DOHH2 (cell line): ENCODE results near the gene AGTPBP1.

Experiments
- CTCF ChIP-seq: fragments of 200-600 bp; sonication (generic); IDR thresholded peaks from one replicate; pipeline ENCODE4 v1.5.1; 2014; ENCODE audit warnings: antibody characterized with exemption, mild to moderate bottlenecking, low read depth, low read length; ENCODE audit not compliant: poor library complexity, severe bottlenecking
- EZH2phosphoT487 ChIP-seq: fragments of 200-600 bp; sonication (generic); IDR thresholded peaks from 2 replicates; pipeline ENCODE4 v1.6.1; 2017; ENCODE audit warnings: borderline replicate concordance, mild to moderate bottlenecking, antibody characterized with exemption, low read length, moderate library complexity, mixed read lengths

DNA sequence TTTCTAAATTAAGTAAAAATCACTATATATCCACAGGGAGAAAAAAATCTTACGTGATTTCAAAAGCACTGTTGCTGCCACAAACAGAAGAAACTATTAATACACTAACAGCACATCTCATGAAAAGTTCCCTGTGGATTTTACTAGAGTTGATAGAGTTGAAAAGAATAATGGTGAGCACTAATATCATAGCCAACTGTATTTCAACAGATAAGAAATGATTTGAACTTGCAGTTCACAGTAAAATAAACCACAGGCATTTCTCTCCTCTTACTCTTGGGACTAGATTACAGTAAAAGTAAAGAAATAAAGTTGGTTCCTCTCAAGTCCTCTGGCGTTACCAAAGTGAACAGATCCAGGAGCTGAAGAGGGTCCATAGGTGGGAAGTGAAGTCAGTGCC is 27.9 kb downstream of the AGTPBP1 start:
- TF ChIP-seq CTCF, result no peak
- TF ChIP-seq EZH2phosphoT487, result no peak
